ENCODE measurements around the gene ANO10. TPM values are rescaled to one million over a fixed set of nuclear protein-coding genes. Genes with fewer than 3 reads are reported as not detected.

Gene ANO10
- total and polyA plus RNA-seq, 8 donors, result 30.3 to 52.2 (median 35.4) TPM

- no peak for ATAC-seq
These were observed 221.6 kb downstream of the ANO10 start for GRCh38 chr3:43400167-43400566.

GRCh38 chr3:43399034-43399433 is 222.8 kb downstream of the ANO10 start:
- no peak overlapping the region for H3K4me3 ChIP-seq
- peaks cover 0 to 6% of the 10 kb centered on the region in 2 donors for H3K4me1 ChIP-seq
- H3K27ac ChIP-seq, result no peak overlapping the region
- H3K27me3 ChIP-seq, result no peaks in the 10 kb centered on the region
- no peaks in the 10 kb centered on the region for H3K9me3 ChIP-seq
- H3K36me3 ChIP-seq, result no peaks in the 10 kb centered on the region
- ATAC-seq, result no peak
- intact Hi-C loops (cut with DNase I), result no loop called here
- no peak for TF ChIP-seq CTCF (IDR thresholded peaks at IDR 0.05)
- no peak for DNase-seq

More at GRCh38 chr3:43400167-43400566, 221.6 kb downstream of the ANO10 start:
- intact Hi-C loops (cut with DNase I), result no loop called here
- TF ChIP-seq CTCF (IDR thresholded peaks at IDR 0.05), result no peak
- Histone ChIP-seq H3K4me3 (no peak overlapping the region), H3K27me3 (no peaks in the 10 kb centered on the region), H3K4me1 (no peaks in the 10 kb centered on the region), H3K27ac (no peak overlapping the region), H3K36me3 (no peaks in the 10 kb centered on the region), H3K9me3 (no peaks in the 10 kb centered on the region)
- peak in 1 of 4 donors; percentile 43 for DNase-seq

- H3K4me3 ChIP-seq, result no peak overlapping the region
- H3K27me3 ChIP-seq, result no peaks in the 10 kb centered on the region
- peak in 2 of 4 donors; percentile 47 to 70 for DNase-seq
- no peaks in the 10 kb centered on the region for H3K9me3 ChIP-seq
- TF ChIP-seq CTCF (IDR thresholded peaks at IDR 0.05), result no peak
- H3K4me1 ChIP-seq, result peaks cover 0 to 28% of the 10 kb centered on the region in 2 donors
- ATAC-seq, result peak; percentile 62
- H3K27ac ChIP-seq, result peak overlapping the region in 1 of 2 donors; percentile 58
- H3K36me3 ChIP-seq, result no peaks in the 10 kb centered on the region
- intact Hi-C loops (cut with DNase I), result no loop called here
These were observed 227.7 kb downstream of the ANO10 start for GRCh38 chr3:43394041-43394554.

- H3K27ac ChIP-seq, result peak overlapping the region in 1 of 2 donors; percentile 96
These were observed 230.2 kb downstream of the ANO10 start for GRCh38 chr3:43391621-43392020.

GRCh38 chr3:43390255-43390588 is 231.6 kb downstream of the ANO10 start:
- intact Hi-C loops (cut with DNase I), result no loop called here
- no peak for TF ChIP-seq CTCF (IDR thresholded peaks at IDR 0.05)
- DNase-seq, result no peak
- H3K27ac ChIP-seq, result peak overlapping the region; percentile 74 to 96
- ATAC-seq, result no peak
- H3K9me3 ChIP-seq, result peaks cover 0 to under 1% of the 10 kb centered on the region in 2 donors
- no peak overlapping the region for H3K4me3 ChIP-seq
- H3K4me1 ChIP-seq, result peaks cover 0 to 39% of the 10 kb centered on the region in 2 donors
- no peaks in the 10 kb centered on the region for H3K27me3 ChIP-seq
- no peaks in the 10 kb centered on the region for H3K36me3 ChIP-seq

More at GRCh38 chr3:43391621-43392020, 230.2 kb downstream of the ANO10 start:
- intact Hi-C loops (cut with DNase I), result no loop called here
- Histone ChIP-seq H3K27me3 (no peaks in the 10 kb centered on the region), H3K4me3 (no peak overlapping the region), H3K36me3 (no peaks in the 10 kb centered on the region), H3K9me3 (no peaks in the 10 kb centered on the region), H3K4me1 (peaks cover 0 to 39% of the 10 kb centered on the region in 2 donors)
- ATAC-seq (no peak), DNase-seq (no peak)
- no peak for TF ChIP-seq CTCF (IDR thresholded peaks at IDR 0.05)

All from left lung (tissue), 10 donors.